GM23338 (cell line): Measurements from ENCODE around the gene RNF213. TPM values are rescaled to one million over a fixed set of nuclear protein-coding genes. Genes with fewer than 3 reads are reported as not detected.

Experiments used
- ATAC-seq: fragments of 200-7000 bp; cut with Tn5 transposase; 3 replicates; pipeline ENCODE4 v1.9.1; 2020
- DNase-seq: peaks from one replicate; pipeline ENCODE4 v3.0.0-alpha.2; 2015; ENCODE audit warnings: low spot score
- H2AFZ ChIP-seq: fragments of 200-600 bp; sonication (generic); 2 replicates; pipeline ENCODE4 v1.8.0; 2016; ENCODE audit warnings: antibody characterized with exemption, mild to moderate bottlenecking, moderate library complexity
- H3F3A ChIP-seq: fragments of 200-600 bp; sonication (generic); replicated peaks from 2 replicates; pipeline ENCODE4 v1.8.0; 2017; ENCODE audit warnings: antibody characterized with exemption, mixed run types, low read depth
- H3K27ac ChIP-seq: fragments of 200-600 bp; sonication (generic); 2 replicates; pipeline ENCODE4 v1.6.1; 2016; ENCODE audit warnings: low read depth
- H3K27me3 ChIP-seq: fragments of 200-600 bp; sonication (generic); 2 replicates; pipeline ENCODE4 v1.8.0; 2016; ENCODE audit warnings: mild to moderate bottlenecking, mixed run types, moderate library complexity; ENCODE audit not compliant: insufficient read depth
- H3K36me3 ChIP-seq: fragments of 200-600 bp; sonication (generic); 2 replicates; pipeline ENCODE4 v1.8.0; 2016; ENCODE audit warnings: mild to moderate bottlenecking; ENCODE audit not compliant: insufficient read depth
- H3K4me1 ChIP-seq: fragments of 200-600 bp; sonication (generic); 2 replicates; pipeline ENCODE4 v1.8.0; 2016; ENCODE audit warnings: mild to moderate bottlenecking, moderate library complexity; ENCODE audit not compliant: insufficient read depth
- H3K4me2 ChIP-seq: fragments of 200-600 bp; sonication (generic); 2 replicates; pipeline ENCODE4 v1.7.1; 2017; ENCODE audit warnings: mixed run types
- H3K4me3 ChIP-seq: fragments of 200-600 bp; sonication (generic); 2 replicates; pipeline ENCODE4 v1.6.1; 2016; ENCODE audit warnings: mixed run types
- H3K79me2 ChIP-seq: fragments of 200-600 bp; sonication (generic); replicated peaks from 2 replicates; pipeline ENCODE4 v1.8.0; 2017; ENCODE audit warnings: mild to moderate bottlenecking; ENCODE audit not compliant: insufficient read depth
- H3K9me2 ChIP-seq: fragments of 200-600 bp; sonication (generic); 2 replicates; pipeline ENCODE4 v1.8.0; 2017; ENCODE audit not compliant: insufficient read depth
- H4K20me1 ChIP-seq: fragments of 200-600 bp; sonication (generic); replicated peaks from 2 replicates; pipeline ENCODE4 v1.8.0; 2017; ENCODE audit warnings: mild to moderate bottlenecking; ENCODE audit not compliant: insufficient read depth
- H3K27ac Mint-ChIP-seq: 2 replicates; pipeline ENCODE4 v1.8.0; 2020; ENCODE audit warnings: inconsistent platforms, mild to moderate bottlenecking, moderate library complexity, mixed read lengths
- H3K27me3 Mint-ChIP-seq: 3 replicates; pipeline ENCODE4 v1.8.0; 2022; ENCODE audit warnings: low read depth, mild to moderate bottlenecking, moderate library complexity, mixed read lengths, inconsistent platforms; ENCODE audit not compliant: insufficient read depth, poor library complexity
- H3K36me3 Mint-ChIP-seq: 3 replicates; pipeline ENCODE4 v1.8.0; 2021; ENCODE audit warnings: low read depth, mild to moderate bottlenecking, inconsistent platforms, moderate library complexity, mixed read lengths
- H3K4me1 Mint-ChIP-seq: 3 replicates; pipeline ENCODE4 v1.8.0; 2020; ENCODE audit warnings: mild to moderate bottlenecking, inconsistent platforms, mixed read lengths
- H3K4me3 Mint-ChIP-seq: 3 replicates; pipeline ENCODE4 v1.8.0; 2021; ENCODE audit warnings: moderate library complexity, mild to moderate bottlenecking, inconsistent platforms, mixed read lengths
- H3K9me3 Mint-ChIP-seq: 3 replicates; pipeline ENCODE4 v1.8.0; 2020; ENCODE audit warnings: moderate library complexity, mild to moderate bottlenecking, inconsistent platforms, mixed read lengths
- CTCF ChIP-seq, 2 experiments: fragments of 200-600 bp in 1 of 2; sonication (generic) in 1 of 2; conservative IDR thresholded peaks; 2 replicates each; pipeline versions ENCODE4 v1.5.1 to v1.6.1; 2016 to 2017; ENCODE audit warnings: antibody characterized with exemption in 2 of 2, low read depth in 2 of 2, mild to moderate bottlenecking in 2 of 2, moderate library complexity in 1 of 2
- EZH2 ChIP-seq: fragments of 200-600 bp; sonication (generic); IDR thresholded peaks from one replicate; pipeline ENCODE4 v1.8.0; 2017; ENCODE audit warnings: antibody characterized with exemption, mild to moderate bottlenecking, low read depth; ENCODE audit not compliant: unreplicated experiment
- EZH2phosphoT487 ChIP-seq: fragments of 200-600 bp; sonication (generic); IDR thresholded peaks from one replicate; pipeline ENCODE4 v1.8.1; 2018; ENCODE audit warnings: antibody characterized with exemption; ENCODE audit not compliant: unreplicated experiment
- JUNB ChIP-seq: IDR thresholded peaks from one replicate; pipeline ENCODE4 v1.6.1; 2016; ENCODE audit warnings: antibody characterized with exemption; ENCODE audit not compliant: unreplicated experiment
- NANOG ChIP-seq: IDR thresholded peaks from 2 replicates; pipeline ENCODE4 v1.6.1; 2016; ENCODE audit warnings: antibody characterized with exemption, borderline replicate concordance
- polyA plus RNA-seq: library from polyadenylated mRNA; unstranded; fragments of >200 nt; fragmentation: Nextera tagmentation; extraction: Ambion mirVana; gene quantifications from 2 replicates; pipeline ENCODE4 v1.2.1, GENCODE V29; 2016
- total RNA-seq: library from RNA; depleted of rRNA; stranded (reverse); fragments of >200 nt; shearing (Covaris generic); gene quantifications from 2 replicates; pipeline ENCODE4 v1.2.3, GENCODE V29; 2014
- TF ChIP-seq, protein P1 (sequence below): fragments of 250-450 bp; sonication (Bioruptor Pico); IDR thresholded peaks from 2 replicates; pipeline ENCODE4 v1.5.0; 2020; ENCODE audit warnings: mild to moderate bottlenecking, moderate library complexity
- TF ChIP-seq, protein P2 (sequence below): IDR thresholded peaks from 2 replicates; pipeline ENCODE4 v1.6.1; 2016; ENCODE audit warnings: antibody characterized with exemption

RNF213 gene
- total and polyA plus RNA-seq, 2 experiments from 2014 or later: 21.2 to 67.2 TPM

DNA sequence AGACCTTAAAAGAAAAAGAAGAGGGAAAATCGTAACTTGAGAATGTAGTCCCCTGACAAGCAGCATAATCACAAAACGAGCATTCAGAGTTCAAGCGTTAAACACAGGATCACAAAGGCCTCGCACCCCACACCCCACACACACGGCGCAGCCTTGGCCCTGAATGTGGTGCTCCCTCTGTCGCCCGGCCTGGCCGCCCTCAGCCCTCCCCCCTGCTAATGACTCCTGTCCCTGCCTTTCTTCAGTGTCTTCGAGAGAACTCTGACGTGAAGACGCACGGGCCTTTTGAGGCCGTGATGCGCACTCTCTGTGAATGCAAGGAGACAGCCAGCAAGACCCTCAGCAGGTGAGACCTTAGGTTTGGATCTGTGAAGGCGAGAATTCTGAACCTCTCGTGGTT, 106.9 kb downstream of the RNF213 start (continued):
- TF ChIP-seq, protein P1, sequence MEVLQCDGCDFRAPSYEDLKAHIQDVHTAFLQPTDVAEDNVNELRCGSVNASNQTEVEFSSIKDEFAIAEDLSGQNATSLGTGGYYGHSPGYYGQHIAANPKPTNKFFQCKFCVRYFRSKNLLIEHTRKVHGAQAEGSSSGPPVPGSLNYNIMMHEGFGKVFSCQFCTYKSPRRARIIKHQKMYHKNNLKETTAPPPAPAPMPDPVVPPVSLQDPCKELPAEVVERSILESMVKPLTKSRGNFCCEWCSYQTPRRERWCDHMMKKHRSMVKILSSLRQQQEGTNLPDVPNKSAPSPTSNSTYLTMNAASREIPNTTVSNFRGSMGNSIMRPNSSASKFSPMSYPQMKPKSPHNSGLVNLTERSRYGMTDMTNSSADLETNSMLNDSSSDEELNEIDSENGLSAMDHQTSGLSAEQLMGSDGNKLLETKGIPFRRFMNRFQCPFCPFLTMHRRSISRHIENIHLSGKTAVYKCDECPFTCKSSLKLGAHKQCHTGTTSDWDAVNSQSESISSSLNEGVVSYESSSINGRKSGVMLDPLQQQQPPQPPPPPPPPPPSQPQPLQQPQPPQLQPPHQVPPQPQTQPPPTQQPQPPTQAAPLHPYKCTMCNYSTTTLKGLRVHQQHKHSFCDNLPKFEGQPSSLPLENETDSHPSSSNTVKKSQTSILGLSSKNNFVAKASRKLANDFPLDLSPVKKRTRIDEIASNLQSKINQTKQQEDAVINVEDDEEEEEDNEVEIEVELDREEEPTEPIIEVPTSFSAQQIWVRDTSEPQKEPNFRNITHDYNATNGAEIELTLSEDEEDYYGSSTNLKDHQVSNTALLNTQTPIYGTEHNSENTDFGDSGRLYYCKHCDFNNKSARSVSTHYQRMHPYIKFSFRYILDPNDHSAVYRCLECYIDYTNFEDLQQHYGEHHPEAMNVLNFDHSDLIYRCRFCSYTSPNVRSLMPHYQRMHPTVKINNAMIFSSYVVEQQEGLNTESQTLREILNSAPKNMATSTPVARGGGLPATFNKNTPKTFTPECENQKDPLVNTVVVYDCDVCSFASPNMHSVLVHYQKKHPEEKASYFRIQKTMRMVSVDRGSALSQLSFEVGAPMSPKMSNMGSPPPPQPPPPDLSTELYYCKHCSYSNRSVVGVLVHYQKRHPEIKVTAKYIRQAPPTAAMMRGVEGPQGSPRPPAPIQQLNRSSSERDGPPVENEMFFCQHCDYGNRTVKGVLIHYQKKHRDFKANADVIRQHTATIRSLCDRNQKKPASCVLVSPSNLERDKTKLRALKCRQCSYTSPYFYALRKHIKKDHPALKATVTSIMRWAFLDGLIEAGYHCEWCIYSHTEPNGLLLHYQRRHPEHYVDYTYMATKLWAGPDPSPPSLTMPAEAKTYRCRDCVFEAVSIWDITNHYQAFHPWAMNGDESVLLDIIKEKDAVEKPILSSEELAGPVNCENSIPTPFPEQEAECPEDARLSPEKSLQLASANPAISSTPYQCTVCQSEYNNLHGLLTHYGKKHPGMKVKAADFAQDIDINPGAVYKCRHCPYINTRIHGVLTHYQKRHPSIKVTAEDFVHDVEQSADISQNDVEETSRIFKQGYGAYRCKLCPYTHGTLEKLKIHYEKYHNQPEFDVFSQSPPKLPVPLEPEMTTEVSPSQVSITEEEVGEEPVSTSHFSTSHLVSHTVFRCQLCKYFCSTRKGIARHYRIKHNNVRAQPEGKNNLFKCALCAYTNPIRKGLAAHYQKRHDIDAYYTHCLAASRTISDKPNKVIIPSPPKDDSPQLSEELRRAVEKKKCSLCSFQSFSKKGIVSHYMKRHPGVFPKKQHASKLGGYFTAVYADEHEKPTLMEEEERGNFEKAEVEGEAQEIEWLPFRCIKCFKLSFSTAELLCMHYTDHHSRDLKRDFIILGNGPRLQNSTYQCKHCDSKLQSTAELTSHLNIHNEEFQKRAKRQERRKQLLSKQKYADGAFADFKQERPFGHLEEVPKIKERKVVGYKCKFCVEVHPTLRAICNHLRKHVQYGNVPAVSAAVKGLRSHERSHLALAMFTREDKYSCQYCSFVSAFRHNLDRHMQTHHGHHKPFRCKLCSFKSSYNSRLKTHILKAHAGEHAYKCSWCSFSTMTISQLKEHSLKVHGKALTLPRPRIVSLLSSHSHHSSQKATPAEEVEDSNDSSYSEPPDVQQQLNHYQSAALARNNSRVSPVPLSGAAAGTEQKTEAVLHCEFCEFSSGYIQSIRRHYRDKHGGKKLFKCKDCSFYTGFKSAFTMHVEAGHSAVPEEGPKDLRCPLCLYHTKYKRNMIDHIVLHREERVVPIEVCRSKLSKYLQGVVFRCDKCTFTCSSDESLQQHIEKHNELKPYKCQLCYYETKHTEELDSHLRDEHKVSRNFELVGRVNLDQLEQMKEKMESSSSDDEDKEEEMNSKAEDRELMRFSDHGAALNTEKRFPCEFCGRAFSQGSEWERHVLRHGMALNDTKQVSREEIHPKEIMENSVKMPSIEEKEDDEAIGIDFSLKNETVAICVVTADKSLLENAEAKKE (CRISPR knock-in tag): no peak
- no peak for TF ChIP-seq NANOG

GRCh38 chr17:80371196-80371595, 110.5 kb downstream of the RNF213 start:
- no peaks in the 10 kb centered on the region for H3K9me3 Mint-ChIP-seq
- Histone ChIP-seq H3K79me2 (no peaks in the 10 kb centered on the region), H3K27me3 (no peaks in the 10 kb centered on the region), H3K4me2 (no peak overlapping the region), H3K36me3 (peaks cover 10% of the 10 kb centered on the region; the same call in 1 of the 2 replicates), H3F3A (no peaks in the 10 kb centered on the region), H3K27ac (no peak overlapping the region), H3K9me2 (no peaks in the 10 kb centered on the region), H3K4me3 (no peak overlapping the region), H2AFZ (no peak overlapping the region), H4K20me1 (no peaks in the 10 kb centered on the region; the same call in 1 of the 2 replicates), H3K4me1 (no peaks in the 10 kb centered on the region)
- ATAC-seq (no peak), DNase-seq (no peak)
- H3K4me1 Mint-ChIP-seq: peaks cover 14% of the 10 kb centered on the region
- peaks cover 7% of the 10 kb centered on the region for H3K27me3 Mint-ChIP-seq
- no peak overlapping the region for H3K27ac Mint-ChIP-seq
- peaks cover 73% of the 10 kb centered on the region for H3K36me3 Mint-ChIP-seq
- no peak overlapping the region for H3K4me3 Mint-ChIP-seq
- TF ChIP-seq CTCF (conservative IDR thresholded peaks at IDR 0.05; ENCODE audit: low read depth in 2 of 2): no peak
- TF ChIP-seq EZH2phosphoT487: no peak
- TF ChIP-seq JUNB: no peak
- TF ChIP-seq, protein P1 (CRISPR knock-in tag): no peak
- TF ChIP-seq, protein P2, sequence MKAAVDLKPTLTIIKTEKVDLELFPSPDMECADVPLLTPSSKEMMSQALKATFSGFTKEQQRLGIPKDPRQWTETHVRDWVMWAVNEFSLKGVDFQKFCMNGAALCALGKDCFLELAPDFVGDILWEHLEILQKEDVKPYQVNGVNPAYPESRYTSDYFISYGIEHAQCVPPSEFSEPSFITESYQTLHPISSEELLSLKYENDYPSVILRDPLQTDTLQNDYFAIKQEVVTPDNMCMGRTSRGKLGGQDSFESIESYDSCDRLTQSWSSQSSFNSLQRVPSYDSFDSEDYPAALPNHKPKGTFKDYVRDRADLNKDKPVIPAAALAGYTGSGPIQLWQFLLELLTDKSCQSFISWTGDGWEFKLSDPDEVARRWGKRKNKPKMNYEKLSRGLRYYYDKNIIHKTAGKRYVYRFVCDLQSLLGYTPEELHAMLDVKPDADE: no peak
- no peak for TF ChIP-seq EZH2
